OCI-LY3 (cell line): ENCODE results near the gene WDR20.

Source experiments
- H2AFZ ChIP-seq: fragments of 200-600, 300-600 bp; shearing (Covaris generic); 2 replicates; pipeline ENCODE4 v1.6.0; 2014; ENCODE audit warnings: antibody characterized with exemption, low read depth, low read length
- H3K27ac ChIP-seq: fragments of 200-600, 300-600 bp; sonication (generic); 2 replicates; pipeline ENCODE4 v1.5.1; 2014; ENCODE audit warnings: mild to moderate bottlenecking, low read length, moderate library complexity, mixed read lengths
- H3K27me3 ChIP-seq: fragments of 200-600, 300-600 bp; sonication (generic); 2 replicates; pipeline ENCODE4 v1.6.1; 2014; ENCODE audit warnings: low read depth, low read length, mixed read lengths
- H3K36me3 ChIP-seq: fragments of 200-600, 300-600 bp; sonication (generic); replicated peaks from 2 replicates; pipeline ENCODE3; 2014; ENCODE audit warnings: low read depth, low read length, mixed read lengths
- H3K4me1 ChIP-seq: fragments of 300-600, 200-600 bp; sonication (generic); 2 replicates; pipeline ENCODE4 v1.6.1; 2014; ENCODE audit warnings: low read length, mixed read lengths
- H3K4me2 ChIP-seq: fragments of 200-600, 300-600 bp; sonication (generic); 2 replicates; pipeline ENCODE4 v1.6.1; 2014; ENCODE audit warnings: low read length, mixed read lengths
- H3K4me3 ChIP-seq: fragments of 300-600, 200-600 bp; sonication (generic); 2 replicates; pipeline ENCODE4 v1.5.1; 2014; ENCODE audit warnings: antibody characterized with exemption, mild to moderate bottlenecking, low read length, moderate library complexity
- H3K79me2 ChIP-seq: fragments of 300-600, 200-600 bp; shearing (Covaris generic); 2 replicates; pipeline ENCODE4 v1.6.1; 2014; ENCODE audit warnings: mild to moderate bottlenecking, low read length, mixed read lengths
- H3K9ac ChIP-seq: fragments of 300-600, 200-600 bp; shearing (Covaris generic); 2 replicates; pipeline ENCODE4 v1.6.0; 2014; ENCODE audit warnings: mild to moderate bottlenecking, low read length, moderate library complexity
- H3K9me3 ChIP-seq: fragments of 200-600, 300-600 bp; shearing (Covaris generic); 2 replicates; pipeline ENCODE4 v1.6.1; 2014; ENCODE audit warnings: low read length, mixed read lengths; ENCODE audit not compliant: insufficient read depth
- H4K20me1 ChIP-seq: fragments of 200-600, 300-600 bp; sonication (generic); 2 replicates; pipeline ENCODE4 v1.6.1; 2016; ENCODE audit warnings: low read length, mixed read lengths; ENCODE audit not compliant: insufficient read depth
- CTCF ChIP-seq: fragments of 200-600, 300-600 bp; sonication (generic); IDR thresholded peaks from 2 replicates; pipeline ENCODE4 v1.5.1; 2014; ENCODE audit warnings: antibody characterized with exemption, low read length, low read depth
- EZH2phosphoT487 ChIP-seq: fragments of 200-600 bp; shearing (Covaris generic); IDR thresholded peaks from 2 replicates; pipeline ENCODE4 v1.6.1; 2018; ENCODE audit warnings: antibody characterized with exemption, mixed run types, low read depth

Gene WDR20

GRCh38 chr14:102162487-102162886 lies 22.8 kb downstream of the WDR20 start:
- no peak overlapping the region for H3K27ac ChIP-seq
- no peaks in the 10 kb centered on the region for H3K27me3 ChIP-seq
- H2AFZ ChIP-seq, result no peak overlapping the region
- TF ChIP-seq CTCF (no peak), EZH2phosphoT487 (no peak)
- peaks cover 2% of the 10 kb centered on the region for H3K36me3 ChIP-seq
- H3K4me2 ChIP-seq, result no peak overlapping the region
- peaks cover 57% of the 10 kb centered on the region for H3K79me2 ChIP-seq
- no peaks in the 10 kb centered on the region for H3K4me1 ChIP-seq
- no peaks in the 10 kb centered on the region for H3K9me3 ChIP-seq
- no peak overlapping the region for H3K4me3 ChIP-seq
- peaks cover 61% of the 10 kb centered on the region for H4K20me1 ChIP-seq
- no peak overlapping the region for H3K9ac ChIP-seq

- Histone ChIP-seq H3K9ac (no peak overlapping the region), H3K79me2 (peaks cover 54% of the 10 kb centered on the region), H4K20me1 (peaks cover 62% of the 10 kb centered on the region), H3K9me3 (no peaks in the 10 kb centered on the region), H3K27me3 (no peaks in the 10 kb centered on the region), H3K36me3 (peaks cover 5% of the 10 kb centered on the region), H3K4me2 (no peak overlapping the region), H3K4me3 (no peak overlapping the region), H3K27ac (no peak overlapping the region), H2AFZ (no peak overlapping the region), H3K4me1 (no peaks in the 10 kb centered on the region)
- no peak for TF ChIP-seq CTCF
- TF ChIP-seq EZH2phosphoT487, result no peak
Measured at GRCh38 chr14:102164241-102164641, 24.5 kb downstream of the WDR20 start.

- no peaks in the 10 kb centered on the region for H3K4me1 ChIP-seq
- H3K27ac ChIP-seq, result no peak overlapping the region
- peaks cover 59% of the 10 kb centered on the region for H4K20me1 ChIP-seq
- peaks cover 50% of the 10 kb centered on the region for H3K79me2 ChIP-seq
- H3K9ac ChIP-seq, result no peak overlapping the region
- no peaks in the 10 kb centered on the region for H3K9me3 ChIP-seq
- no peaks in the 10 kb centered on the region for H3K27me3 ChIP-seq
- H3K4me2 ChIP-seq, result no peak overlapping the region
- no peak for TF ChIP-seq EZH2phosphoT487
- no peak for TF ChIP-seq CTCF
- H2AFZ ChIP-seq, result no peak overlapping the region
- H3K36me3 ChIP-seq, result peaks cover 5% of the 10 kb centered on the region
- H3K4me3 ChIP-seq, result no peak overlapping the region
Measured at GRCh38 chr14:102164965-102165364, 25.3 kb downstream of the WDR20 start.

- H3K4me1 ChIP-seq, result no peaks in the 10 kb centered on the region
- H4K20me1 ChIP-seq, result peaks cover 35% of the 10 kb centered on the region; the same call in 1 of the 2 replicates
- peaks cover 32% of the 10 kb centered on the region for H3K79me2 ChIP-seq
Measured at GRCh38 chr14:102170061-102170460, 30.4 kb downstream of the WDR20 start.

More at GRCh38 chr14:102170061-102170460, 30.4 kb downstream of the WDR20 start:
- H3K27ac ChIP-seq, result no peak overlapping the region
- TF ChIP-seq EZH2phosphoT487, result no peak
- TF ChIP-seq CTCF, result no peak
- H3K9ac ChIP-seq, result no peak overlapping the region
- H3K4me2 ChIP-seq, result no peak overlapping the region
- no peak overlapping the region for H3K4me3 ChIP-seq
- no peaks in the 10 kb centered on the region for H3K9me3 ChIP-seq
- no peak overlapping the region for H2AFZ ChIP-seq
- no peaks in the 10 kb centered on the region for H3K27me3 ChIP-seq
- H3K36me3 ChIP-seq, result peaks cover 5% of the 10 kb centered on the region
